PFSK-1 (cell line): ENCODE results near the gene TPRG1.

ENCODE experiments used
- FOXP2 ChIP-seq: optimal IDR thresholded peaks from 2 replicates; pipeline ENCODE3; 2011; ENCODE audit warnings: borderline replicate concordance, control low read depth, inconsistent platforms; ENCODE audit not compliant: insufficient read depth; ENCODE audit errors: extremely low read length, extremely low read depth
- POLR2AphosphoS5 ChIP-seq: IDR thresholded peaks from 2 replicates; pipeline ENCODE4 v1.6.1; 2012; ENCODE audit warnings: low read depth, mild to moderate bottlenecking, control low read depth, low read length, moderate library complexity
- SIN3A ChIP-seq: IDR thresholded peaks from 2 replicates; pipeline ENCODE4 v1.6.1; 2012; ENCODE audit warnings: mild to moderate bottlenecking, low read length, moderate library complexity, borderline replicate concordance; ENCODE audit not compliant: insufficient read depth
- TAF1 ChIP-seq: IDR thresholded peaks from 2 replicates; pipeline ENCODE4 v1.6.1; 2012; ENCODE audit warnings: low read length, control low read depth, borderline replicate concordance; ENCODE audit not compliant: insufficient read depth
- TF ChIP-seq, protein P1 (sequence below), 2 experiments: IDR thresholded peaks; 2 replicates each; pipeline versions ENCODE4 v1.6.1 to v1.8.0; 2011 to 2012; ENCODE audit warnings: low read depth in 2 of 2, low read length in 2 of 2, control low read depth in 1 of 2, inconsistent platforms in 1 of 2, mild to moderate bottlenecking in 1 of 2, moderate library complexity in 1 of 2; ENCODE audit not compliant: insufficient read depth in 1 of 2

Gene TPRG1

GRCh38 chr3:189340680-189341460 lies 169.1 kb downstream of the TPRG1 start:
- TF ChIP-seq SIN3A (no peak), TAF1 (no peak), POLR2AphosphoS5 (no peak), FOXP2 (no peak)
- TF ChIP-seq, protein P1, sequence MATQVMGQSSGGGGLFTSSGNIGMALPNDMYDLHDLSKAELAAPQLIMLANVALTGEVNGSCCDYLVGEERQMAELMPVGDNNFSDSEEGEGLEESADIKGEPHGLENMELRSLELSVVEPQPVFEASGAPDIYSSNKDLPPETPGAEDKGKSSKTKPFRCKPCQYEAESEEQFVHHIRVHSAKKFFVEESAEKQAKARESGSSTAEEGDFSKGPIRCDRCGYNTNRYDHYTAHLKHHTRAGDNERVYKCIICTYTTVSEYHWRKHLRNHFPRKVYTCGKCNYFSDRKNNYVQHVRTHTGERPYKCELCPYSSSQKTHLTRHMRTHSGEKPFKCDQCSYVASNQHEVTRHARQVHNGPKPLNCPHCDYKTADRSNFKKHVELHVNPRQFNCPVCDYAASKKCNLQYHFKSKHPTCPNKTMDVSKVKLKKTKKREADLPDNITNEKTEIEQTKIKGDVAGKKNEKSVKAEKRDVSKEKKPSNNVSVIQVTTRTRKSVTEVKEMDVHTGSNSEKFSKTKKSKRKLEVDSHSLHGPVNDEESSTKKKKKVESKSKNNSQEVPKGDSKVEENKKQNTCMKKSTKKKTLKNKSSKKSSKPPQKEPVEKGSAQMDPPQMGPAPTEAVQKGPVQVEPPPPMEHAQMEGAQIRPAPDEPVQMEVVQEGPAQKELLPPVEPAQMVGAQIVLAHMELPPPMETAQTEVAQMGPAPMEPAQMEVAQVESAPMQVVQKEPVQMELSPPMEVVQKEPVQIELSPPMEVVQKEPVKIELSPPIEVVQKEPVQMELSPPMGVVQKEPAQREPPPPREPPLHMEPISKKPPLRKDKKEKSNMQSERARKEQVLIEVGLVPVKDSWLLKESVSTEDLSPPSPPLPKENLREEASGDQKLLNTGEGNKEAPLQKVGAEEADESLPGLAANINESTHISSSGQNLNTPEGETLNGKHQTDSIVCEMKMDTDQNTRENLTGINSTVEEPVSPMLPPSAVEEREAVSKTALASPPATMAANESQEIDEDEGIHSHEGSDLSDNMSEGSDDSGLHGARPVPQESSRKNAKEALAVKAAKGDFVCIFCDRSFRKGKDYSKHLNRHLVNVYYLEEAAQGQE (IDR thresholded peaks at IDR 0.05; ENCODE audit: insufficient read depth in 1 of 2, low read depth in 2 of 2, low read length in 2 of 2) = no peak

GRCh38 chr3:189342811-189343210 lies 171.0 kb downstream of the TPRG1 start:
- TF ChIP-seq, protein P1 (IDR thresholded peaks at IDR 0.05; ENCODE audit: insufficient read depth in 1 of 2, low read depth in 2 of 2, low read length in 2 of 2) = no peak
- TF ChIP-seq TAF1 (no peak), FOXP2 (no peak), SIN3A (no peak), POLR2AphosphoS5 (no peak)

DNA sequence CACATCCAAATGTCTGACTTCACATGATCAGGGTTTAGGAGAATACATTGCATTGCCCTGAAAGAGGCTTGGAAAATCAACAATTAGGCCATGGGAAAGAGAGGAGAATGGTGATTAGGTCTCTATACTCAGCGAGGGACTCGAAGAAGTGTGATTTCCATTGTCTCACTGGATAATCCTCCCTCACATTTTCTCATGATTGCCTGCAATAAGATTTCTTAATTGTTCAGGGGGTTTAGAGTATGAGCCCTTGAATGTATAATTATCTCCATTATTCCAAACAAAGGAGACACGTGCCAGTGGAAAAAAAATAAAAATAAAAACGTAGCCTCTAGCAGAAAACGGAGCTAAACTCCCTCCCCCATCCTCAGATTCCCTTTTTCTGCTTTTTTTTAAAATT lies 173.2 kb downstream of the TPRG1 start:
- no peak for TF ChIP-seq TAF1
- no peak for TF ChIP-seq FOXP2
- no peak for TF ChIP-seq POLR2AphosphoS5
- no peak for TF ChIP-seq SIN3A
- TF ChIP-seq, protein P1 (IDR thresholded peaks at IDR 0.05; ENCODE audit: insufficient read depth in 1 of 2, low read depth in 2 of 2, low read length in 2 of 2) = no peak

GRCh38 chr3:189349772-189350171 lies 178.0 kb downstream of the TPRG1 start:
- no peak for TF ChIP-seq POLR2AphosphoS5
- no peak for TF ChIP-seq SIN3A
- TF ChIP-seq FOXP2 = no peak
- TF ChIP-seq, protein P1 (IDR thresholded peaks at IDR 0.05; ENCODE audit: insufficient read depth in 1 of 2, low read depth in 2 of 2, low read length in 2 of 2) = no peak
